Sigmoid colon (tissue), 4 donors: Measurements from ENCODE around the gene ZNF79.

Experiments
- POLR2A ChIP-seq, 2 donors: fragments of 450-650 bp; IDR thresholded peaks; one replicate each; pipeline ENCODE4 v1.6.1; 2016; ENCODE audit warnings: antibody characterized with exemption in 2 of 2, mild to moderate bottlenecking in 2 of 2, moderate library complexity in 2 of 2
- POLR2AphosphoS5 ChIP-seq, 4 donors: sonication (generic); formaldehyde crosslinking; IDR thresholded peaks; one replicate each; pipeline ENCODE4 v1.6.1; 2017; ENCODE audit warnings: antibody characterized with exemption in 4 of 4
- TF ChIP-seq, protein P1 (sequence below), 4 experiments: fragments of 450-650 bp in 3 of 4; fragments of 200-600 bp in 1 of 4; IDR thresholded peaks; one replicate each; pipeline ENCODE4 v1.5.1; 2016 to 2019; ENCODE audit warnings: antibody characterized with exemption in 4 of 4, mild to moderate bottlenecking in 3 of 4, moderate library complexity in 2 of 4

DNA sequence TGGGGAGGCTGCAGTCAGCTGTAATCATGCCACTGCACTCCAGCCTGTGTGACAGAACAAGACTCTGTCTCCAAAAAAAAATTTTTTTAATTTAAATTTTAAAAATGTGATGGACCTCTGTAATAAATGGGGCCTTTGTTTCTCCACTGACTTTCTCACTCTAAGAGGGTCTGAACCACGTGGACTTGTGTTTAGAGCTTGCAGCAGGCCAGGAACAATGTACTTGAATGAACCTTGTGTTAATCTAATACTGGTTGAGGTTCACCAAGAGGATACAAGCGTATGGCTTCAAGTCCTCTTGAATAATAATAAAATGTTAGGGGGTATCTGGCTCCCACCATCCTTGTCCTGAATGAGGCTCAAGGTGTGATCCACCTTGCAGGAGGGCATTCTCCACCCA lies 41.6 kb upstream of the ZNF79 start:
- TF ChIP-seq, protein P1, sequence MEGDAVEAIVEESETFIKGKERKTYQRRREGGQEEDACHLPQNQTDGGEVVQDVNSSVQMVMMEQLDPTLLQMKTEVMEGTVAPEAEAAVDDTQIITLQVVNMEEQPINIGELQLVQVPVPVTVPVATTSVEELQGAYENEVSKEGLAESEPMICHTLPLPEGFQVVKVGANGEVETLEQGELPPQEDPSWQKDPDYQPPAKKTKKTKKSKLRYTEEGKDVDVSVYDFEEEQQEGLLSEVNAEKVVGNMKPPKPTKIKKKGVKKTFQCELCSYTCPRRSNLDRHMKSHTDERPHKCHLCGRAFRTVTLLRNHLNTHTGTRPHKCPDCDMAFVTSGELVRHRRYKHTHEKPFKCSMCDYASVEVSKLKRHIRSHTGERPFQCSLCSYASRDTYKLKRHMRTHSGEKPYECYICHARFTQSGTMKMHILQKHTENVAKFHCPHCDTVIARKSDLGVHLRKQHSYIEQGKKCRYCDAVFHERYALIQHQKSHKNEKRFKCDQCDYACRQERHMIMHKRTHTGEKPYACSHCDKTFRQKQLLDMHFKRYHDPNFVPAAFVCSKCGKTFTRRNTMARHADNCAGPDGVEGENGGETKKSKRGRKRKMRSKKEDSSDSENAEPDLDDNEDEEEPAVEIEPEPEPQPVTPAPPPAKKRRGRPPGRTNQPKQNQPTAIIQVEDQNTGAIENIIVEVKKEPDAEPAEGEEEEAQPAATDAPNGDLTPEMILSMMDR (IDR thresholded peaks at IDR 0.05), result no peak
- no peak for TF ChIP-seq POLR2A (IDR thresholded peaks at IDR 0.05)
- no peak for TF ChIP-seq POLR2AphosphoS5 (IDR thresholded peaks at IDR 0.05)
